Measurements from ENCODE around the gene EMILIN2.

- no peak for TF ChIP-seq YY1 (tag by site-specific recombination; IDR thresholded peaks at IDR 0.05)
- TF ChIP-seq, protein P1, sequence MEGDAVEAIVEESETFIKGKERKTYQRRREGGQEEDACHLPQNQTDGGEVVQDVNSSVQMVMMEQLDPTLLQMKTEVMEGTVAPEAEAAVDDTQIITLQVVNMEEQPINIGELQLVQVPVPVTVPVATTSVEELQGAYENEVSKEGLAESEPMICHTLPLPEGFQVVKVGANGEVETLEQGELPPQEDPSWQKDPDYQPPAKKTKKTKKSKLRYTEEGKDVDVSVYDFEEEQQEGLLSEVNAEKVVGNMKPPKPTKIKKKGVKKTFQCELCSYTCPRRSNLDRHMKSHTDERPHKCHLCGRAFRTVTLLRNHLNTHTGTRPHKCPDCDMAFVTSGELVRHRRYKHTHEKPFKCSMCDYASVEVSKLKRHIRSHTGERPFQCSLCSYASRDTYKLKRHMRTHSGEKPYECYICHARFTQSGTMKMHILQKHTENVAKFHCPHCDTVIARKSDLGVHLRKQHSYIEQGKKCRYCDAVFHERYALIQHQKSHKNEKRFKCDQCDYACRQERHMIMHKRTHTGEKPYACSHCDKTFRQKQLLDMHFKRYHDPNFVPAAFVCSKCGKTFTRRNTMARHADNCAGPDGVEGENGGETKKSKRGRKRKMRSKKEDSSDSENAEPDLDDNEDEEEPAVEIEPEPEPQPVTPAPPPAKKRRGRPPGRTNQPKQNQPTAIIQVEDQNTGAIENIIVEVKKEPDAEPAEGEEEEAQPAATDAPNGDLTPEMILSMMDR (tag by site-specific recombination; IDR thresholded peaks at IDR 0.05) = no peak
- TF ChIP-seq BCL11A (tag by site-specific recombination; IDR thresholded peaks at IDR 0.05; ENCODE audit: low read depth) = no peak
- TF ChIP-seq ZNF433 (tag by site-specific recombination; IDR thresholded peaks at IDR 0.05; ENCODE audit: low read depth) = no peak
- no peak for TF ChIP-seq ZNF629 (tag by site-specific recombination; IDR thresholded peaks at IDR 0.05)
- TF ChIP-seq ZNF423 (tag by site-specific recombination; IDR thresholded peaks at IDR 0.05) = no peak
- TF ChIP-seq SP2 (tag by site-specific recombination; IDR thresholded peaks at IDR 0.05) = no peak
Measured at GRCh38 chr18:2964361-2965010, 117.7 kb downstream of the EMILIN2 start.

Measured in HEK293 (cell line).